ENCODE measurements around the gene RAX2.
"Not testable (repeated sequence)": the region's sequence is repeated elsewhere in the genome, so short reads cannot be mapped to it uniquely, and the experiment has no call there.

RAX2 gene

GRCh38 chr19:3771906-3772455 lies at the start of gene RAX2:
Gene RAX2 (minus strand): TSS chr19:3772228. CDS start chr19:3771742, 486 bp downstream.
- no peak for DNase-seq

GRCh38 chr19:3821156-3821555 lies 49.1 kb upstream of the RAX2 start:
- DNase-seq, result no peak

- no peak for DNase-seq
These were observed 48.0 kb upstream of the RAX2 start for GRCh38 chr19:3819989-3820388.

- no peak for DNase-seq
These were observed 46.9 kb upstream of the RAX2 start for GRCh38 chr19:3818918-3819317.

GRCh38 chr19:3818466-3818865 lies 46.4 kb upstream of the RAX2 start:
- DNase-seq, result no peak

- no peak for DNase-seq
These were observed 45.7 kb upstream of the RAX2 start for GRCh38 chr19:3817761-3818160.

- no peak for DNase-seq
These were observed 44.7 kb upstream of the RAX2 start for GRCh38 chr19:3816566-3817218.

- DNase-seq, result not testable (repeated sequence)
These were observed 44.1 kb upstream of the RAX2 start for GRCh38 chr19:3816148-3816547.

- DNase-seq, result no peak
These were observed 42.6 kb upstream of the RAX2 start for GRCh38 chr19:3814648-3815047.

- DNase-seq, result no peak
These were observed 41.7 kb upstream of the RAX2 start for GRCh38 chr19:3813473-3814392.

- DNase-seq, result no peak
These were observed 38.8 kb upstream of the RAX2 start for GRCh38 chr19:3810708-3811355.

- DNase-seq, result no peak
These were observed 38.1 kb upstream of the RAX2 start for GRCh38 chr19:3809881-3810707.

GRCh38 chr19:3808420-3809143 lies 36.6 kb upstream of the RAX2 start:
- no peak for DNase-seq

GRCh38 chr19:3807574-3808354 lies 35.7 kb upstream of the RAX2 start:
- DNase-seq, result no peak

GRCh38 chr19:3807131-3807480 lies 35.1 kb upstream of the RAX2 start:
- no peak for DNase-seq

GRCh38 chr19:3805859-3806258 lies 33.8 kb upstream of the RAX2 start:
- no peak for DNase-seq

GRCh38 chr19:3804429-3804828 lies 32.4 kb upstream of the RAX2 start:
- no peak for DNase-seq

- no peak for DNase-seq
These were observed 32.0 kb upstream of the RAX2 start for GRCh38 chr19:3803986-3804385.

- no peak for DNase-seq
These were observed 31.3 kb upstream of the RAX2 start for GRCh38 chr19:3803114-3803888.

- no peak for DNase-seq
These were observed 29.5 kb upstream of the RAX2 start for GRCh38 chr19:3801412-3802096.
